ENCODE results near the gene SLC9A4. TPM values are rescaled to one million over a fixed set of nuclear protein-coding genes. Genes with fewer than 3 reads are reported as not detected.
A peak's percentile ranks its signal among the peaks of the same experiment; 100 is the strongest.

Gene SLC9A4
- total and polyA plus RNA-seq, 9 of the 15 experiments (the other 6 are each of a cell fraction or from before 2014, with no cell fraction given): 0.04 to 0.15 (median 0.04) TPM; not detected in 5

GRCh38 chr2:102423368-102423767 lies 49.7 kb upstream of the SLC9A4 start (continued):
- TF ChIP-seq, protein P1, sequence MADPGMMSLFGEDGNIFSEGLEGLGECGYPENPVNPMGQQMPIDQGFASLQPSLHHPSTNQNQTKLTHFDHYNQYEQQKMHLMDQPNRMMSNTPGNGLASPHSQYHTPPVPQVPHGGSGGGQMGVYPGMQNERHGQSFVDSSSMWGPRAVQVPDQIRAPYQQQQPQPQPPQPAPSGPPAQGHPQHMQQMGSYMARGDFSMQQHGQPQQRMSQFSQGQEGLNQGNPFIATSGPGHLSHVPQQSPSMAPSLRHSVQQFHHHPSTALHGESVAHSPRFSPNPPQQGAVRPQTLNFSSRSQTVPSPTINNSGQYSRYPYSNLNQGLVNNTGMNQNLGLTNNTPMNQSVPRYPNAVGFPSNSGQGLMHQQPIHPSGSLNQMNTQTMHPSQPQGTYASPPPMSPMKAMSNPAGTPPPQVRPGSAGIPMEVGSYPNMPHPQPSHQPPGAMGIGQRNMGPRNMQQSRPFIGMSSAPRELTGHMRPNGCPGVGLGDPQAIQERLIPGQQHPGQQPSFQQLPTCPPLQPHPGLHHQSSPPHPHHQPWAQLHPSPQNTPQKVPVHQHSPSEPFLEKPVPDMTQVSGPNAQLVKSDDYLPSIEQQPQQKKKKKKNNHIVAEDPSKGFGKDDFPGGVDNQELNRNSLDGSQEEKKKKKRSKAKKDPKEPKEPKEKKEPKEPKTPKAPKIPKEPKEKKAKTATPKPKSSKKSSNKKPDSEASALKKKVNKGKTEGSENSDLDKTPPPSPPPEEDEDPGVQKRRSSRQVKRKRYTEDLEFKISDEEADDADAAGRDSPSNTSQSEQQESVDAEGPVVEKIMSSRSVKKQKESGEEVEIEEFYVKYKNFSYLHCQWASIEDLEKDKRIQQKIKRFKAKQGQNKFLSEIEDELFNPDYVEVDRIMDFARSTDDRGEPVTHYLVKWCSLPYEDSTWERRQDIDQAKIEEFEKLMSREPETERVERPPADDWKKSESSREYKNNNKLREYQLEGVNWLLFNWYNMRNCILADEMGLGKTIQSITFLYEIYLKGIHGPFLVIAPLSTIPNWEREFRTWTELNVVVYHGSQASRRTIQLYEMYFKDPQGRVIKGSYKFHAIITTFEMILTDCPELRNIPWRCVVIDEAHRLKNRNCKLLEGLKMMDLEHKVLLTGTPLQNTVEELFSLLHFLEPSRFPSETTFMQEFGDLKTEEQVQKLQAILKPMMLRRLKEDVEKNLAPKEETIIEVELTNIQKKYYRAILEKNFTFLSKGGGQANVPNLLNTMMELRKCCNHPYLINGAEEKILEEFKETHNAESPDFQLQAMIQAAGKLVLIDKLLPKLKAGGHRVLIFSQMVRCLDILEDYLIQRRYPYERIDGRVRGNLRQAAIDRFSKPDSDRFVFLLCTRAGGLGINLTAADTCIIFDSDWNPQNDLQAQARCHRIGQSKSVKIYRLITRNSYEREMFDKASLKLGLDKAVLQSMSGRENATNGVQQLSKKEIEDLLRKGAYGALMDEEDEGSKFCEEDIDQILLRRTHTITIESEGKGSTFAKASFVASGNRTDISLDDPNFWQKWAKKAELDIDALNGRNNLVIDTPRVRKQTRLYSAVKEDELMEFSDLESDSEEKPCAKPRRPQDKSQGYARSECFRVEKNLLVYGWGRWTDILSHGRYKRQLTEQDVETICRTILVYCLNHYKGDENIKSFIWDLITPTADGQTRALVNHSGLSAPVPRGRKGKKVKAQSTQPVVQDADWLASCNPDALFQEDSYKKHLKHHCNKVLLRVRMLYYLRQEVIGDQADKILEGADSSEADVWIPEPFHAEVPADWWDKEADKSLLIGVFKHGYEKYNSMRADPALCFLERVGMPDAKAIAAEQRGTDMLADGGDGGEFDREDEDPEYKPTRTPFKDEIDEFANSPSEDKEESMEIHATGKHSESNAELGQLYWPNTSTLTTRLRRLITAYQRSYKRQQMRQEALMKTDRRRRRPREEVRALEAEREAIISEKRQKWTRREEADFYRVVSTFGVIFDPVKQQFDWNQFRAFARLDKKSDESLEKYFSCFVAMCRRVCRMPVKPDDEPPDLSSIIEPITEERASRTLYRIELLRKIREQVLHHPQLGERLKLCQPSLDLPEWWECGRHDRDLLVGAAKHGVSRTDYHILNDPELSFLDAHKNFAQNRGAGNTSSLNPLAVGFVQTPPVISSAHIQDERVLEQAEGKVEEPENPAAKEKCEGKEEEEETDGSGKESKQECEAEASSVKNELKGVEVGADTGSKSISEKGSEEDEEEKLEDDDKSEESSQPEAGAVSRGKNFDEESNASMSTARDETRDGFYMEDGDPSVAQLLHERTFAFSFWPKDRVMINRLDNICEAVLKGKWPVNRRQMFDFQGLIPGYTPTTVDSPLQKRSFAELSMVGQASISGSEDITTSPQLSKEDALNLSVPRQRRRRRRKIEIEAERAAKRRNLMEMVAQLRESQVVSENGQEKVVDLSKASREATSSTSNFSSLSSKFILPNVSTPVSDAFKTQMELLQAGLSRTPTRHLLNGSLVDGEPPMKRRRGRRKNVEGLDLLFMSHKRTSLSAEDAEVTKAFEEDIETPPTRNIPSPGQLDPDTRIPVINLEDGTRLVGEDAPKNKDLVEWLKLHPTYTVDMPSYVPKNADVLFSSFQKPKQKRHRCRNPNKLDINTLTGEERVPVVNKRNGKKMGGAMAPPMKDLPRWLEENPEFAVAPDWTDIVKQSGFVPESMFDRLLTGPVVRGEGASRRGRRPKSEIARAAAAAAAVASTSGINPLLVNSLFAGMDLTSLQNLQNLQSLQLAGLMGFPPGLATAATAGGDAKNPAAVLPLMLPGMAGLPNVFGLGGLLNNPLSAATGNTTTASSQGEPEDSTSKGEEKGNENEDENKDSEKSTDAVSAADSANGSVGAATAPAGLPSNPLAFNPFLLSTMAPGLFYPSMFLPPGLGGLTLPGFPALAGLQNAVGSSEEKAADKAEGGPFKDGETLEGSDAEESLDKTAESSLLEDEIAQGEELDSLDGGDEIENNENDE (IDR thresholded peaks at IDR 0.05; ENCODE audit: low read depth, low read length): no peak
- TF ChIP-seq NR3C1 (CRISPR knock-in tag; IDR thresholded peaks at IDR 0.05) (no peak), MCM7 (IDR thresholded peaks at IDR 0.05) (no peak), NCOR1 (IDR thresholded peaks at IDR 0.05) (no peak), RBM39 (optimal IDR thresholded peaks at IDR 0.05; ENCODE audit: low read depth, low read length) (no peak), HEY1 (CRISPR knock-in tag; IDR thresholded peaks at IDR 0.05; ENCODE audit: borderline replicate concordance) (no peak), NCOA6 (IDR thresholded peaks at IDR 0.05) (no peak), PCBP1 (IDR thresholded peaks at IDR 0.05; ENCODE audit: low read depth, low read length, poor library complexity, severe bottlenecking) (no peak)
- TF ChIP-seq, protein P2, sequence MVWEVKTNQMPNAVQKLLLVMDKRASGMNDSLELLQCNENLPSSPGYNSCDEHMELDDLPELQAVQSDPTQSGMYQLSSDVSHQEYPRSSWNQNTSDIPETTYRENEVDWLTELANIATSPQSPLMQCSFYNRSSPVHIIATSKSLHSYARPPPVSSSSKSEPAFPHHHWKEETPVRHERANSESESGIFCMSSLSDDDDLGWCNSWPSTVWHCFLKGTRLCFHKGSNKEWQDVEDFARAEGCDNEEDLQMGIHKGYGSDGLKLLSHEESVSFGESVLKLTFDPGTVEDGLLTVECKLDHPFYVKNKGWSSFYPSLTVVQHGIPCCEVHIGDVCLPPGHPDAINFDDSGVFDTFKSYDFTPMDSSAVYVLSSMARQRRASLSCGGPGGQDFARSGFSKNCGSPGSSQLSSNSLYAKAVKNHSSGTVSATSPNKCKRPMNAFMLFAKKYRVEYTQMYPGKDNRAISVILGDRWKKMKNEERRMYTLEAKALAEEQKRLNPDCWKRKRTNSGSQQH (CRISPR knock-in tag; IDR thresholded peaks at IDR 0.05): no peak
- TF ChIP-seq, protein P3, sequence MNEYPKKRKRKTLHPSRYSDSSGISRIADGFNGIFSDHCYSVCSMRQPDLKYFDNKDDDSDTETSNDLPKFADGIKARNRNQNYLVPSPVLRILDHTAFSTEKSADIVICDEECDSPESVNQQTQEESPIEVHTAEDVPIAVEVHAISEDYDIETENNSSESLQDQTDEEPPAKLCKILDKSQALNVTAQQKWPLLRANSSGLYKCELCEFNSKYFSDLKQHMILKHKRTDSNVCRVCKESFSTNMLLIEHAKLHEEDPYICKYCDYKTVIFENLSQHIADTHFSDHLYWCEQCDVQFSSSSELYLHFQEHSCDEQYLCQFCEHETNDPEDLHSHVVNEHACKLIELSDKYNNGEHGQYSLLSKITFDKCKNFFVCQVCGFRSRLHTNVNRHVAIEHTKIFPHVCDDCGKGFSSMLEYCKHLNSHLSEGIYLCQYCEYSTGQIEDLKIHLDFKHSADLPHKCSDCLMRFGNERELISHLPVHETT (CRISPR knock-in tag; conservative IDR thresholded peaks at IDR 0.05 in 1 of 2, IDR thresholded peaks at IDR 0.05 in 1 of 2): peak in 1 of 2 experiments; percentile 73; a peak in 2 of 4 replicates
- TF ChIP-seq, protein P4, sequence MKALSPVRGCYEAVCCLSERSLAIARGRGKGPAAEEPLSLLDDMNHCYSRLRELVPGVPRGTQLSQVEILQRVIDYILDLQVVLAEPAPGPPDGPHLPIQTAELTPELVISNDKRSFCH (CRISPR knock-in tag; IDR thresholded peaks at IDR 0.05): no peak
- TF ChIP-seq, protein P4 (tag; IDR thresholded peaks at IDR 0.05): no peak

Measured in K562 (cell line).